Putamen (tissue), 1 donor: ENCODE measurements around the gene PNP.
"Not testable (repeated sequence)": the region's sequence is repeated elsewhere in the genome, so short reads cannot be mapped to it uniquely, and the experiment has no call there.

Experiments
- DNase-seq: peaks from one replicate; pipeline ENCODE4 v3.0.0-alpha.2; 2016; ENCODE audit warnings: low spot score

PNP gene

DNA sequence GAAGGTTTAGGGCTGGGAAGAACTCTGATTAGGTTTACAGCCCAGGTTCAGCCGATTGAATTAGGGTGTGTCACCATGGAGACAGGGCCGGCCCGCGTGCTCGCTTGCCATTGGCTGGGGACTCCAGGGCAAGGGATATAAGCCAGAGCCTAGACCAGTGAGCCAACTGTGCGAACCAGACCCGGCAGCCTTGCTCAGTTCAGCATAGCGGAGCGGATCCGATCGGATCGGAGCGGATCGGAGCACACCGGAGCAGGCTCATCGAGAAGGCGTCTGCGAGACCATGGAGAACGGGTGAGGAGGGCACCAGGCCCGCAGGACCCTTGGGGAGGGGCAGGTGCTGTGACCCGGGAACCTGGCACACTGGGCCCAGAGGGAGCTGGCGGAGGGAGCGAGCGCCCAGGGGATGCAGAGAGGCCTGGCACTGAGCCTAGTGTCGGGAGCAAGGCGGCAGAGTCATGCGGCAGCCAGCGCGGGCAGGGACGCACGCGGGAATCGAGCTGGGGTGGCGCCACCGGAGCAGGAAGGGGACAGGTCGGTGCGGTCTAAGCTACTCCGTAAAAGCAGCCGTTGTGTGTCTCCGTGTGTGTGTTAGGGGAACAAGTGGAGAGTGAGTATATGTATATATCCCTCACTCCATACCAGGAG is at the start of gene PNP:
Gene PNP (plus strand): TSS at position 165 of the 648 bp plus-strand sequence. CDS start 119 bp downstream, at position 284.
- DNase-seq, result peak; percentile 84

- DNase-seq, result no peak
These were observed 49.8 kb upstream of the PNP start for GRCh38 chr14:20419419-20419818.

DNA sequence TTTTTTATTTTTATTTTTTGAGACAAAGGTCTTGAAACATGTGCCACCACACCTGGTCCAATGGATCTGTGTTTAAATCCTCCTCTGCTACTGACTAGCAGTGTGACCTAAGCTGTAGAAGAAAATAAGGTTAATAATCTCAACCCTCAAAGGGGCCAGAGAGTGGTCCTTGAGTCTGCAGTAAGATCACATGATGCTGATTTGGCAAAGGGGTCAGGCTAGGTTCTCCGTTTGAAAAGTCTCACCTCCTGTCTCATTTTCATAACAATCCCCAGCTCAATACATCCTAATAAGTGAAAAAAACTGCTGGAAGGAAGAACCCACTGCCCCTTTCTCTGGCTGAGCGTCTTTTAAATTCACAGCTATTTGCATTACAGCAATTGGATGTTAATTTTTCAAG is 47.9 kb upstream of the PNP start:
- DNase-seq, result no peak

GRCh38 chr14:20422886-20423285 is 46.3 kb upstream of the PNP start:
- DNase-seq, result no peak

GRCh38 chr14:20424851-20425250 is 44.4 kb upstream of the PNP start:
- DNase-seq, result no peak

DNA sequence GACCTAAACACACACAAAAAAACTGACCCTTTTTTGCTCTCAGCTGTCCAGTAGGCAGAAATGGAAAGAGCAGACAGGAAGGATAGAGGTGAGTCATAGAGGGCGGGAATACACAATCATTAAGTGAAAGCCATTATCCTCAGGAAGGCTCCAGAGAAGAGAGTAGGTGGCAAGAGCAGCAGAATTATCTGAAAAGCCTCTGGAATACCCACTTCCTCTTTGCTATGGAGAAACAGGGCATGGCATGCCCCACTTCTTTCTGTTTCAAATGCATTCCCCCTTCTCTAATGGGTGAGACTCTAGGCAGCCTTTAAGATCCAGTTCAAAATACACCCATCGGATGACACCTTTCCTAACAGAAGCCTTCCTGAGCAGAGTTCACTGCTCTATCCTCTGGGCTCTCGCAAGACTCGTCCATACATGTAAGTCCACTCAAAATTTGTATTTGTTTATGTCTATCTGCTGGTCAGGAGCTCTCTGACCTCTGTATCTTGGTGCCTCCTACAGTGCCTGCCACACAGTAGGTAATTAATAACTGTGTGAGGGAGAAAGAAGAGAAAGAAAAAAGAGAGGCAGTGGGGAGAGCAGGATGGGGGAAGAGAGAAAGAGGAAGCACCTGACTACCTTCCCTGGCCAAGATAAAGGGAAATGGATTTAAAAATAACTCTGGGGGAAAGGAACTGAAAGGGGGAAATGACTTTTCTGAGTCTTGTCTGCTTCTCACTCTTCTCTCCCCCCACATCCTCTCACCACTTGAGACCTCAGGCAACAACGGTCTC is 41.8 kb upstream of the PNP start:
- peak; percentile 27 for DNase-seq

DNA sequence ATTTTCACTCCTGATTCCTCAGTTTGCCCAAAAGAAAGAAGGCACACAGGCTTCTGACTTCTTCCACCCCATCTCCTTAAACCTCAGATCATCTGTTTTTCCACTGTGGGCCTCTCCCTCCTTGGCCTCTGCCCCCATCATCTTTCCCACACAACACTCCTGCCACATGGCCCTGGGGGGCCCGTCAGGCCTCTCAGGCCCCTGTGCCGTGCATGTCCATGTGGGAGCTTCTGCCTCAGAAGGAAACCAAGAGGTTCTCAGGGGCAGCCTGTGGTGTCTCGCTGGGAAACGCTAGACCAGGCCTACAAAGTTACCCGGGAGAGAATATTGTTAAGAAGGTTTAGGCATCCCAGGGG is 41.2 kb upstream of the PNP start:
- no peak for DNase-seq

GRCh38 chr14:20428802-20429201 is 40.4 kb upstream of the PNP start:
- DNase-seq, result no peak

- DNase-seq, result no peak
These were observed 39.2 kb upstream of the PNP start for GRCh38 chr14:20429801-20430669.

GRCh38 chr14:20434701-20435581 is 34.3 kb upstream of the PNP start:
- DNase-seq, result peak; percentile 83

GRCh38 chr14:20435582-20436362 is 33.4 kb upstream of the PNP start, which contains the start of gene KLHL33:
TSS of gene KLHL33 (minus strand) at chr14:20436166. CDS start at chr14:20435811, 355 bp downstream.
- DNase-seq, result no peak

- DNase-seq, result no peak
These were observed 32.8 kb upstream of the PNP start for GRCh38 chr14:20436363-20436755.

GRCh38 chr14:20438664-20439063 is 30.5 kb upstream of the PNP start:
- DNase-seq, result no peak

- no peak for DNase-seq
These were observed 28.7 kb upstream of the PNP start for GRCh38 chr14:20440465-20440864.

DNA sequence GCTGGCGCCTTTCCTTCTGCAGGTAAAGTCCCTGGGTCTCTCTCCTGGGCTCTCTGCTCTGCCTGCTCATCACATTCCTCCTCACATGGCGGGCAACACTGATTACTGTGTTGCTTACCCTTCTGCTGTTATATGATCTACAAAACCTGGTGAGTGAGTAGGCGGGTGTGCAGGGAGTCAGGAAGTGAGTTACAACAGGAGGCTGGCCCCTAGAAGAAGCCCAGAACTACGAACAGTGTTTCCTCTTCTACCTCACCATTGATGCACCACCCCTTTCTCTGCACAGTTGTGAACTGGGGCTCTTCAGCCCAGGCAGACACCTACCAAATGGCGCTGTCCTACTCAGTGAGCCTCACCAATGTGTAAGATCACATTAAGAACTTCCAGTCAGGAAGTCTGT is 28.3 kb upstream of the PNP start:
- no peak for DNase-seq

GRCh38 chr14:20441461-20441860 is 27.7 kb upstream of the PNP start:
- DNase-seq, result no peak

- not testable (repeated sequence) for DNase-seq
These were observed 25.6 kb upstream of the PNP start for GRCh38 chr14:20443650-20444049.

- no peak for DNase-seq
These were observed 22.3 kb upstream of the PNP start for GRCh38 chr14:20446889-20447288.

DNA sequence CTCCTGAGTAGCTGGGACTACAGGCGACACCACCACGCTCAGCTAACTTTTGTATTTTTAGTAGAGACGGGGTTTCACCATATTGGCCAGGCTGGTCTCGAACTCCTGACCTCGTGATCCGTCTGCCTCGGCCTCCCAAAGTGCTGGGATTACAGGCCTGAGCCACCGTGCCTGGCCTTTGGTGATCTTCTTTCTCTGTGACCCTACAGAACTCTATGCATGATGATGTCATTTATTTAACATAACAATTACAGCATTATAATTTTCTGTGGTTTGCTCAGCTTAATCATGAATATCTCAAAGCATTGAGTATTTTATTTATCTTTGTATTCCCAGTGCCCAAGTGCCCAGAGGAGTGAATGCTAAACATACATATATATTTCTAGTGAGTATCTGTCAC is 16.4 kb upstream of the PNP start:
- DNase-seq, result not testable (repeated sequence)

DNA sequence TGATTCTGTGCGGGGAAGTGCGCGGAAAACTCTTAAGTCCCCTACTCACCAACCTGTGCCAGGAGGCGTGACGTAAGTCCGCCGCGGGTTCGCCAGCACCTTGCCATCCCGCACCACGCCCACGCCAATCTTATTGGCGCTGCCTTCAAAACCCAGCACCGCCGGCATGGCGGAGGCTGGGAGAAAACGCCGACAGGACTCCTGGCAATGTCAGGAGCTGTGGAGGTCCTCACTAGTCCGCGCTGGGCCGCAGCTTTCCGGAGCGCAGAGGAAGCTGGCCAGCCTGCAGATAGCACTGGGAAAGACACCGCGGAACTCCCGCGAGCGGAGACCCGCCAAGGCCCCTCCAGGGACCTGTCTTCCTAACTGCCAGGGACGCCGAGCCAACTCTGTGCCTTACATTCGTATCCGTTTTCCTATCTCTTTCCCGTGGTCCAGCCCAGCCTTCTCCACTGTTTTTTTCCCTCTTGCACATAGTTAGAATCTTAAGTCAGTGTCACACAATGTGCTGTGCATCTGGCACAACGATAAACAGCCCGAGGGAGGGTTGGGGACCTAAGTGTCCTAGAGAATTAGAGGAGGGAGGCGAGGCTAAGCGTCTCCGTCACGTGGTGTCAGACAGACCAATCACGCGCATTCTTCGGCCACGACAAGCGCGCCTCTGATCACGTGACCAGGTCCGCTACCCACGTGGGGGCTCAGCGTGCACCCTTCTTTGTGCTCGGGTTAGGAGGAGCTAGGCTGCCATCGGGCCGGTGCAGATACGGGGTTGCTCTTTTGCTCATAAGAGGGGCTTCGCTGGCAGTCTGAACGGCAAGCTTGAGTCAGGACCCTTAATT is 14.5 kb upstream of the PNP start, which contains the start of the genes APEX1 and OSGEP:
Gene APEX1 (plus strand): TSS at position 711 of the 839 bp plus-strand sequence. CDS start 420 bp downstream, outside the sequence.
Gene OSGEP (minus strand): TSS at position 297 of the 839 bp plus-strand sequence. CDS start 129 bp downstream, at position 168.
- peak; percentile 99 for DNase-seq
